RWPE1 (cell line): ENCODE results near the gene CEACAM6.

Source experiments
- CTCF ChIA-PET: fragments of 350-600 bp; sonication (Branson Sonifier 250); formaldehyde crosslinking; extraction: SDS; loops from one replicate; lab custom pipeline; 2021; lab: Yijun Ruan, JAX
- POLR2A ChIA-PET: fragments of 400-600 bp; formaldehyde crosslinking; extraction: SDS; loops from one replicate; lab custom pipeline; 2020; ENCODE audit warnings: antibody characterized with exemption; ENCODE audit not compliant: low non-redundant PET; lab: Yijun Ruan, JAX
- DNase-seq: peaks from one replicate; pipeline ENCODE4 v3.0.0; 2012; ENCODE audit warnings: low spot score
- H3K27ac ChIP-seq: fragments of 450-650 bp; 2 replicates; pipeline ENCODE4 v1.5.1; 2017
- TF ChIP-seq, protein P1 (sequence below): fragments of 450-650 bp; conservative IDR thresholded peaks from 2 replicates; pipeline ENCODE4 v1.5.1; 2017; ENCODE audit warnings: low read depth, mild to moderate bottlenecking

The CEACAM6 gene

DNA sequence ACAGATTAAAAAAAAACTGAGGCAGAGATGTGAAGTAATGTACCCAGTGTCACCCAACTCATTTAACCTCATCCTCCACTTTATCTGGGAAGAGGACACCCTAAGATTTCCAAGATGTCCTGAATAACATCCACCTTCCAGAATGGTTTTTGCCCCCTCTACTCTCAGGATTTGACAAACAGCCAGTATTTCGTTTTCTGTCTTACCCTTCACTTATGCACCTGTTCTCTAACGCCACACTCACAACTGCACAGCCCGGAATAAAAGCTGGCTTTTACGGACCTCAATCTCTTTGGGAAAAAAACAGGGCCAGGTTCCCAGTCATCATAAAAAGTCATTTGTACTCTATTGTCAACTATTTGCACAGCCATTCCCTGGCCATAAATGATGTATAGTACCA, 21.2 kb upstream of the CEACAM6 start:
- no peak for DNase-seq
- TF ChIP-seq, protein P1, sequence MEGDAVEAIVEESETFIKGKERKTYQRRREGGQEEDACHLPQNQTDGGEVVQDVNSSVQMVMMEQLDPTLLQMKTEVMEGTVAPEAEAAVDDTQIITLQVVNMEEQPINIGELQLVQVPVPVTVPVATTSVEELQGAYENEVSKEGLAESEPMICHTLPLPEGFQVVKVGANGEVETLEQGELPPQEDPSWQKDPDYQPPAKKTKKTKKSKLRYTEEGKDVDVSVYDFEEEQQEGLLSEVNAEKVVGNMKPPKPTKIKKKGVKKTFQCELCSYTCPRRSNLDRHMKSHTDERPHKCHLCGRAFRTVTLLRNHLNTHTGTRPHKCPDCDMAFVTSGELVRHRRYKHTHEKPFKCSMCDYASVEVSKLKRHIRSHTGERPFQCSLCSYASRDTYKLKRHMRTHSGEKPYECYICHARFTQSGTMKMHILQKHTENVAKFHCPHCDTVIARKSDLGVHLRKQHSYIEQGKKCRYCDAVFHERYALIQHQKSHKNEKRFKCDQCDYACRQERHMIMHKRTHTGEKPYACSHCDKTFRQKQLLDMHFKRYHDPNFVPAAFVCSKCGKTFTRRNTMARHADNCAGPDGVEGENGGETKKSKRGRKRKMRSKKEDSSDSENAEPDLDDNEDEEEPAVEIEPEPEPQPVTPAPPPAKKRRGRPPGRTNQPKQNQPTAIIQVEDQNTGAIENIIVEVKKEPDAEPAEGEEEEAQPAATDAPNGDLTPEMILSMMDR: no peak
- POLR2A ChIA-PET: no interaction called here
- H3K27ac ChIP-seq: no peak overlapping the region
- CTCF ChIA-PET: interaction anchor here (0.6 kb wide), 1 partner anchor 299 kb away, joined by 3 read pairs; no protein-coding TSS in a partner anchor

DNA sequence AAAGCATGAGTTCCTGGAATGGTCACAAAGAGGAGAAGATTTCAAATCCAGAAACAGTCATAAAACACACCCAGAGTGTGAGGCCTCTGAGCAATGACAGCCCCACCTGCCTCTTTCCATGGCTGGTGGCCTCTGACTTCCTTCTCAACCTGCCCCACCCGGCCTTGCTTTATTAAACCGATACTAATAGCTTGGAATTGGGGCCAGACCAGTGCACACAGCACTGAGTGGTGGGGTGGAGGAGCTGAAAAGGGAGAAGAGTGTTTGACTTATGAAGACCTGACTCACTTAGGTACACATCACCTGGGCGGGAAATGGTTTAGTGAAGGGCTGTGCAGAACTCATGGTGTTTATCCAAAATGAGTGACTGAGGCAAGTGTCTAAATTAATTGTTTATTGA, 20.7 kb upstream of the CEACAM6 start:
- POLR2A ChIA-PET: no interaction called here
- TF ChIP-seq, protein P1: no peak
- DNase-seq: no peak
- CTCF ChIA-PET: no interaction called here
- H3K27ac ChIP-seq: no peak overlapping the region

DNA sequence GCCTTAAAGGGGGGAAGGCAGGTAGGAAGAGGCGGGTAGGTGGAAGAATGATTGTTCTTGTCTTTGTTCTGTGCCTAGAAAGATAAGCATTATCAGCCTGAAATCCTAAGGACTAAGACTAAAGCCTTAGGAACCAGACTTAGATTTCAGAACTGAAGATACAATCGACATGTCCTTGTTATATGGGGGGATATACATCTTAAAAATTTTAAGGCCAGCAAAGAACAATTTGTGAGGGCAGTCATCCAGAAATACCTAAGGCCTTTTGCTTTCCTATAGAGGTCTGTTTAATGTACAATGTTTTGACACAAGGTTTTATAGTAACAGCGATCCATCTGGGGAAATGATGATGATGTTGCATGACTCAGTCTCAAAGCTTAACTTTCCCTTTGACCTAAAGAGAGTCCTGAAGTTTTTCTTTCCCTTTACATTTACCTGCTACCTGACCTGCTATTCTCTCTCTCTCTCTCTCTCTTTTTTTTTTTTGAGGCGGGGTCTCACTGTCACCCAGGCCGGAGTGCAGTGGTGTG, 20.2 kb upstream of the CEACAM6 start:
- ChIA-PET POLR2A (no interaction called here), CTCF (no interaction called here)
- DNase-seq: no peak
- H3K27ac ChIP-seq: no peak overlapping the region
- TF ChIP-seq, protein P1: no peak

DNA sequence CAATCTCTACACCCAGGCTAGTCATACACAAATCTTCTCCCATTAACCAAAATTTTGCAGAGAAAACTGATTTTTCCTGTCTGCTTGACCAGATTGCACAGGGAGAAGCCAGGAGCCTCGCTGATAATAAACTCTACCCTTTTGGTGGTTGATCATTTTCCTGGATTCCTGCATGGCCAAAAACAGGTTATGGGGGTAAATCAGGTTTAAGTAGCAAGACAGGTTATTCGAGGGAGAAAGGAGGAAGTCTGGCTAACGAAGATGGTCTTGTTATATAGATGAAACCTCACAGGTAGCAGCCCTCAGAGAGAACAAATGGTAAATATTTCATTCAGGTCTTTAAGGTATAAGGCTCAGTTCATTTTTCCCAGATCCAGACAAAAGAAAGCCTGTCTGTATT, 16.0 kb upstream of the CEACAM6 start:
- TF ChIP-seq, protein P1: no peak
- POLR2A ChIA-PET: no interaction called here
- CTCF ChIA-PET: interaction anchor here (0.5 to 1.1 kb wide), 3 partner anchors 21 to 101 kb away, joined by 3 to 4 read pairs (median 3); no protein-coding TSS in a partner anchor
- no peak overlapping the region for H3K27ac ChIP-seq
- no peak for DNase-seq

DNA sequence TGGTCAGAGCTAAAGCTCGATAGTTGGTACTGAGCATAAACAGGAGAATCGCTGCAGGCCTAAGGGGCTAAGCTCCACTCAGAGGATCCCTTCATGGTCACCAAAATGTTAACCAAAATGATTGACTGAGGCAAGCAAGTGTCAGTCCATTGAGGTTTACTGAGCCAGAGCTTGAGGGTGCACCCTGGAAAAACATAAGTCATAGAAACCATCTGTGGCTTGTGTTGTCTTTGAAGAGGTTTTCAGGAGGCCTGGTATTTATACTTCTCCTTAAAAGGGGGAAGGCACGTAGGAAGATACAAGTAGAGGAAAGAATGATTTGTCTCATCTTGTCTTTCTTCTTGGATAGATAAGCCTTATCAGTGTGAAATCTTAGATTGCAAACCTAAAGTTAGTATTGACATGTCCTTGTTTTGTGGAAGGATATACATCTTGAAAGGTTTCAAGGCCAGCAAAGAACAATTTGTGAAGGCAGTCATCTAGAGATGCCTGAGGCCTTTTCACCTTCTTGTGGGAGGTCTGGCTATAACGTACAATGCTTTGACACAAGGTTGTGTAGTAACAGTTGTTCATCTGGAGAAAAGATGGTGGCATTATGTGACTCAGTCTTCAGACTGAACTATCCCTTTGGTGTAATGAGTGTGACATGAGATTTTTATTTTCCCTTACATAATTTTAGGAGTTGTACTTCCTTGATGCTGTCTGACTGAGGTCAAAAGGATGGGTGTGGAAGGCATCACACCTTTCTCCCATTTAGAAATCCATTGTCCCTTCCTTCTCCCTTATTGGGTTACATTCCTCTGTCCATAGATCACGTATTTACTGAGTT, 14.7 kb upstream of the CEACAM6 start:
- no peak overlapping the region for H3K27ac ChIP-seq
- DNase-seq: no peak
- CTCF ChIA-PET: interaction anchor here (0.7 to 1.1 kb wide), 2 partner anchors 13 to 94 kb away, joined by 3 to 4 read pairs; no protein-coding TSS in a partner anchor
- TF ChIP-seq, protein P1: no peak
- POLR2A ChIA-PET: no interaction called here

DNA sequence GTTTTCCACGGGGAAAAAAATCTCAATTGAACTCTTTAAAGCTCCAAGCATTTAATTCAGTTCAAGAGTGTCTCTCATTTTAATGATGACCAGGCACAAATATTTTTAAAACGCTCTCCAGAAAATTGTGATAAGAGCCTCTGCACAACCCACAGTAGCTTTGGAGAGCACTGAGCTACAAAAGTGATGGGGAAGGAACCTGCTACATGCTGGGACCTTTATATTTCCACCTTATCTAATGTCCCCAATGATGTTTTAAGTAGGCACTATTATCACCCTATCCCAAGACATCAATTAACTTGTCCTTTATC, 14.1 kb upstream of the CEACAM6 start:
- DNase-seq: no peak
- TF ChIP-seq, protein P1: no peak
- no peak overlapping the region for H3K27ac ChIP-seq
- POLR2A ChIA-PET: no interaction called here
- CTCF ChIA-PET: interaction anchor here (0.7 kb wide), 1 partner anchor 12 kb away, joined by 4 read pairs; no protein-coding TSS in a partner anchor
